GM23248 (cell line): ENCODE measurements around the gene SAXO2.
"Not testable (repeated sequence)": the region's sequence is repeated elsewhere in the genome, so short reads cannot be mapped to it uniquely, and the experiment has no call there.

ENCODE experiments used
- EZH2 ChIP-seq: fragments of 200-600 bp; sonication (generic); IDR thresholded peaks from 2 replicates; pipeline ENCODE4 v1.6.1; 2018; ENCODE audit warnings: antibody characterized with exemption, mild to moderate bottlenecking; ENCODE audit not compliant: insufficient read depth, poor library complexity, severe bottlenecking
- EZH2phosphoT487 ChIP-seq: fragments of 200-600 bp; sonication (generic); IDR thresholded peaks from 2 replicates; pipeline ENCODE4 v1.6.1; 2018; ENCODE audit warnings: antibody characterized with exemption, moderate library complexity, mild to moderate bottlenecking, low read depth; ENCODE audit not compliant: insufficient read depth

DNA sequence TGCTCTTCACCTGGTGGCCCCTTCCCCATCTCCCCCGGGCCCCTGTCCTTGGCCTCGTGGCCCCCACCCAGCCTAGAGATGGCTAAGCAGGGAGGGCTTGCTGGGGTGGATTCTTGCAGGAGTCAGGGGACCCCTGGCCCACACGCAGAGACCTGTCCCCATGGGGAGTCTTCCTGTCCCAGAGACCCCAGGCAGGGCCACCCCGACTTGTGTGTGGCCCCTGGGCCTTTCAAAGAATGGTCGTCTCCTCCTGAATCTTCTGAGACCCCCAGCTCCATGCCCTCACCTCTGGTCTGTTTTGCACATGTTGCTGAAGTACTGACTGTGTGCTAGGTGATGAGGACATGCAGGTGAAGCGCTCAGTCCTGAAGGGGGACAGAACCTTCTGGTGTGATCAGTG, 58.2 kb downstream of the SAXO2 start:
- not testable (repeated sequence) for TF ChIP-seq EZH2, EZH2phosphoT487
